GM19193 (cell line): Measurements from ENCODE around the gene KCNMB2.

Source experiments
- POLR2A ChIP-seq: IDR thresholded peaks from 4 replicates; pipeline ENCODE4 v1.6.1; 2011; ENCODE audit not compliant: insufficient read depth, insufficient read length; ENCODE audit errors: extremely low read depth

KCNMB2 gene

DNA sequence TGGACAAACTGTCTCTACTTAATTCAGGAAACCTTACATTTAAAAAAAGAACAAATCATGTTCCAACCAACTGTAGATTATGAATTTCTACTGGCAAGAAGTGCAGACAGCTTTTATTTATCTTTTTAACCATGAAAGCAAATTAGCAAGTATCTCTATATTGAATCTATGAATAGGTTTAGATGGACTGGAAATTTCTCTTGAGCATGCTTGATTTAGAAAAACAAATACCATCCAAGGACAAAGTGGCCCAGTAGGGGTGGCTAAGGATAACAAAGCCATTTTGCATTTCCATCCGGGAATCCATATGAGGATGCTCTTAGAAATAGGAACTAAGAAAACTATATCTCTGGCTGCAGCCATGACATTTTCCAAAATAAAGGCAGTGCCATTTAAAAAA lies 150.6 kb downstream of the KCNMB2 start:
- TF ChIP-seq POLR2A = no peak

DNA sequence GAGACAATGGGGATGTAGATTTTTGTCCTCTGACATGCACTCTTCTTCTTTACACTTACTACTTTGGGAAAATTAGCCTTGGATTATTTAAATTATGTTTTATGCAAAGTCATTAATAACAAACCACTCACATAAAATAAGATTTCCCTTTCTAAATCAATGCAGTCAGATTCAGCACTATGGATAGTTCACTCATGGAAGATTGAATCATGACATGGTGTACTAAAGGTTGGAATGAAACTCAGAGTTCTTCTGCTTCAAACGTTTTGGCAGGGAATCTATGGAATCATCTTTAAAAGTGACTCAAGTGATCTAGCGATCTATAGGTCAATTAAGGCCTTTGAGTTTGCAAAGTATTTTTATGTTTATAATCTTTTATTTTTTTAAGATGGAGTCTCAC lies 154.3 kb downstream of the KCNMB2 start:
- TF ChIP-seq POLR2A = no peak

DNA sequence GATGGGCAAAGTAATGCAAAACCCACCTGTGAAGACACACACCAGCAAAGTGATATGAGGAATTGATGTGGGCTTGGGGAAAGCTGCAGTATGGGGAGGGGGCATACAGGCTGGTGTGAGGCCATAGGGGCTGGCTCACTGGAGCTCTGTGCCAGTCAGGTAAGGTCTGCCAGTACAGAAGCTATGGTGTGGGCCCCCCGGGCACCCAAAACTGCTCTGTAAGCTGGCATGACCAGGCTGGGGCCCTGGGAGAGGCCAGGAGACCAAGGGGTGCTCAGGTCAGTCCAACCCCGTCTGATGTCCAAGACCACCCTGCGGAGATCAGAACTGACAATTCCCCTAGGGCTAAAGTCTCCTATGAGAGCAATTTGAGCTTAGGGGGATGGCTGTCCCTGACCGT lies 163.1 kb downstream of the KCNMB2 start:
- TF ChIP-seq POLR2A = no peak

DNA sequence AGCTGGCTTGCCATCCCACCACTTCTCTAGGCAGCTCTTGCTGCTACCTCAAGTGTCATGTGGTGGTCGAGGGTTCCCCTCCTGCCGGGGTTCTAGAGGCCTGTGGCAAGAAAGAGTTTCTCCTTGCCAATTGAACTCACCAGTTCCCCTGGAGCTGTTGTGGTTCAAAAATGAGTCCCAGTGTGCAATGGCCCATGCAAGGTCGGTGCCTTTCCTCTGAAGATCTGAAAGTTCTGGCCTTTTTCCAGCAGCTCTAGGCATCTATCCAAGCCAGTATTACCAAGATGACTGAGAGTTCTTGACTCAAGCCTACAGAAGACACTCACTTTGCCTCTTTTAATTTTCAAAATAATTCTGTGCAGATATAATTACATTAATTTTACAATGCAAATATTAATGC lies 163.6 kb downstream of the KCNMB2 start:
- TF ChIP-seq POLR2A = no peak

DNA sequence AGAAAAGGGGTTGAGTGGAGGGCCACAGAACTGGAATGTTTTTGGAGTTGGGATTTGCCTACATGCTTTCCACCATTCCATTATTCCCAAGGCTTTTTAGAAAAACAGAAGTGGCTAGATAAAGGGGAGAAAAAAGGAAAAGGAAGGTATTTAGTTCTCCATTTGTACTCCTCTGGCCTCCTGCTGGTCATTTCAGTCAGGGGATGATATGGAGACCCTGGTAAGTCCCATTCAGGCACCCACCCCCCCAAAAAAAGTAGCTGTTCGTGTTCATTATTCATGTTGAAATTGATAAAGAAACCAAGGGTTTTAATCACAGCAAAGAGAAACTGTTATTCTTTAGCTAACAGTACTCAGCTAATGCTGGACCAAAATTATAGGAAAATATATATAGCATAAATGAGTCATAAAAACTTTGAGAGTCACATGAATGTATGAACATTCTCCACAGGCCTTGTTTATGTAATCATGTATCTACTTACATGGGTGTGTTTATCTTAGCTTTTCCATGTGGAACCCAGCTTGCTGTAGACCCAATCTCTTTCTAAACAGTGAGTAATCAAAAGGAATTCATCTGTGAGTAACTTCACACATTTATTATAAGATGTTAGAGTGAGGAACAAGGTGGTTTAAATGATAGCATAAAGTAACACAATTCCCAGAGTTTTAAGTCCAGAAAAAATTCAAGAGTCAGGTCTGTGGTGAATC lies 167.2 kb downstream of the KCNMB2 start:
- no peak for TF ChIP-seq POLR2A

DNA sequence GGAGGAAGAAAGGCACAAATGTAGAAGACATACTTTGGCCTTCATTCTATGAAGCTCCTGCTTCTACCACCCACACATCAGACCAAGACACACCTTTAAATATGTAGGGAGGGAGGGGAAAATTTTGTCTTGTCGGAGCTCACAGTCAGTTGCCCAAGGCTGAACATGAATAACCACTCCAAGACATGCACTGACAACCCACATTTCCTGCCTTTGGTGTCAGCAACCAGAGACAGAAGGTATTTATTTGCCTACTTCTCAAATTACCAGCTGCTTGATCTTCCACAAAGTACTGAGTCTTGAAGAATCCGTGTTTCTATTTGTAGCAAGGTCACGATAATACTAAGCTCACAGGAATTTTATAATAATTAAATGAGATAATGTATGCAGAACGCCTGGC lies 169.7 kb downstream of the KCNMB2 start:
- TF ChIP-seq POLR2A = no peak

DNA sequence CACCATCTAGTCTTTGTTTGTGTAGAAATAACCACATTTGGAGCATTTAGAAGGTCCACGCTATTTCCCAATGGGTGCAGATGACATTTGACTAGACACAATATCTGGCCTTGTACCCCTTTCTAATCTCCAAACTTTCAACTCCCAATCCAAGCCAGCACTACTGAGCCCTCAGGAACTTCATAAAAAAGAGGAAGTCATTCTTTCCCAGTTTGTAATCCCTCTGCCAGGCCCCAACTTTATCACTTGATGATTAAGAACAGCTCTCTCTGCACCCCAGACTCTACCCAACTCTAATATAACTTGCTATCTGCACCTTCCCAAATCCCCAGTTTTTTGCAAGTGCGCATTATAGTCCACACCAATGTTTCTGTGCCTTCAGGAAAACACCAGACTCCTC lies 170.2 kb downstream of the KCNMB2 start:
- TF ChIP-seq POLR2A = no peak

DNA sequence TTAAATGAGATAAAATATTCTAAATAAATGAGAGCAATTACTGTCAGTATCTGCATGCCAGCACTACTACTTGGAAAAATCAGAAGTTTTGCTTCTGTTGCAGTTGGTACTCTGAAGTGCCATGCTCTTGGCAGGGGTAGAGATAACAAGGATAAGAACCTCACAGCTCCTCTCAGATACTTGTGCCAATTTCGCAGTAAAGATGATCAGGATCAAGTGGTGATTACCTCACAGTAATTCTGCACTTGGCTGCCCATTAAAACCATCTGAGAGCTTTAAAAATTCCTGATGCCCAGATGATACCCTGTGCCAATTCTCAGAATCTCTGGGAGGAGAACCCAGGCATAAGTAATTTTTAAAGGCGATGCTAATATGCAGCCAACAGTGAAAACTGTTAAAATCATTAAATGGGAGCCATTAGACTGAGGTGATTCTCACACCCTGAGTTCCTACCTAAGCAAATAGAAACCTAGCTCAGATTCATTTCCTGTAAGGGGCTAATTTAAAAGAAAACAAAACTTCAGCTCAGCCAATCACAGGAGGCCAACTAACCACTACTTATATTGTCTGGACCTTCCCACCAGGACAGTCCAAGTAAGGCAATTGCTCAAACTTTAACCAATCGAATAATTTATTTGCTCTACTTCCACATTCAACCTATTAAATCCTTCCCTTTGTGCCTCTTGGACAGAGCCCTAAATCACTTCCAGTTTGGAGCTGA lies 171.2 kb downstream of the KCNMB2 start:
- TF ChIP-seq POLR2A = no peak

DNA sequence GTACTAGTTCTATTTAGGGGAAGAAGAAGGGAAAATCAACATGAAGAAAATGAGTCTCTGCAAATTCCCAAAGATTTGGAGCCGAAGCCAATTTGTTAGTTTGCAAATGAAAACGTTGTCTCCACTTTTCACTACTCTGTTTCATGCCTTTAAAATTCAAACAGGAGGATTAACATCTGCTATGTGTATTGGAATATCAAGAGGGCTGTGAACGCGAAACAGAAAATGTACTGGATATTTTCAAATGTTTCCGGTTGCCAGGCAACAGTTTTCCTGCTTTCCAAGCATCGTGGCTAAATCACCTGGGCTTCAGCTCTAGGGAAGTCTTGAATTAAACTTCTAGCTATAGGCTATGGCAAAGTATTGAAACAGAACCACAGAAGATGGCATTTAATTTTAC lies 172.8 kb downstream of the KCNMB2 start:
- TF ChIP-seq POLR2A = no peak

DNA sequence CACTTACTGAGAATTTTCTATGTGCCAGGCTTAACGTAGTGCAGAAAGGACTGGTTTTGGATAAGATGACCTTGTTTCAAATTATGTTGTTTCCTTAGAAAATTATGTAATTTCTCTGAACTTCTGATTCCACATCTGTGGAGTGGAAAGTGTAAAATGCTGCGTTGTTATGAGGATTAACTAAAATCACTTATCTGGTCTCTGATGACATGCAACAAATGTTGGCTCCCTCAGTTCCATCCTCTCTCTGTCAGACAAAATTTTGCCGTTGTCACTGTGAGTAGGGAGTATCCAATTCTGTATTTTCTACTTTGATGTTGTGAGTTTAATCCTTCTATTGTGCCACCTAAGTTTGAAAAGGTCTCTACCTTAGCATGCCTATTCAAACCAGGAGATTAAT lies 175.5 kb downstream of the KCNMB2 start:
- TF ChIP-seq POLR2A = no peak

DNA sequence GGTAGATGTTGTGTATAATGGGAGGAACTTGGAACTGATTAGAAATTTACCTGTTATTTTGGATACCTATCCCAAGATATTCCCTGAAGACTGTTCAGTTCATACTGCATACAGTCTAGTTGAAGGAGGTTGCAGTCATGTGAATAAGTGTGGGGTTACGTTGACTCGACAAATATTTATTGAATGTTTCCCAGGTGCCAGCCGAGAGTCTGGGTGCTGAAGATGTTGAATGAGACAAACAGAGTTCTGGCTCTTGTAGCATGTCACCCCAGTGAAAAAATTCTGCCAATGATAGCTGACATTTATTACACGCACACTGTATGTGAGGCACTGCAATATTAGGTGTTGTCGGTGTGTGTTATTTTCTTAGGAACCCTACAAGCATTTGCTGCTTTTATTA lies 176.0 kb downstream of the KCNMB2 start:
- no peak for TF ChIP-seq POLR2A

DNA sequence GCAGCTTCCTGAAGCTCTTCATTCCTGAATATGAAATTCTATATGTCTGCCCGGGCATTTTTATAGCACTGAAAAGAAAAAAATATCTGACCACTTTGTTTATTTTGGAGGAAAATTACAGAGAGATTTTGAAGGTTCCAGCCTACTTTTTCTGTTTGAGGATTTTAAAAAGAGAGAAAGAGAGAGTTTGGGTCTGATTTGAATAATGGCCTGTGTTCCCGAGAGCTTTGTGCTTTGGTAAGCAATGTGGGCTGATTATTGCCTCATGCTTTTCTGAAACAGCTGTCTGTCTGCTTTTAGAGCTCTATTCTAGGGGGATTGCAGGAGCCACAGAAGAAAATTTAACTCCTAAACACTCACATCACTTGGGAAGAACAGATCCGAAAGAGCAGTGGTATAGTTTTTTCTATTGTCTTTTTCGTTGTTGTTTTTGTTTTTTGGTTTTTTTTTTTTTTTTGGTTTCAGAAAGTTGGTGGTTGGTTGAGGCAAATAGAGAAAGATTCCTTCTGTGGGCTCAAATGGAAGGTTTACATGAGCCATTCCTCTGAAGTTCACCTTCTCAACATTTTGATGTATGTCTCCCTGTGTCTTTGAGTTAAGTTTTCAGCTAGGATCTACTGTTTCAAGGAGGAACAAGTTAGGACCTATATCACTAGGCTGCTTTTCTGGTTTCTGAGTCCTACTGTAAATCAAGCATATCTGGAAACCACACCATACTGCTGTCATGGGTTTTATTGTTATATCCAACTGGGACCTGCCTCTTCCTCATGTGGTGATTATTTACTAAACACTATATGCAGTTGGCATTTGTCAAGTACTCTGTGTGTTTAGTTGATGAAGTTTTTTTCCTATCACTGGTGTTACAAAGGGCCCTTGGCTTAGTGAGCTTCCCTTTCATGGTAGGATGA lies 178.9 kb downstream of the KCNMB2 start:
- no peak for TF ChIP-seq POLR2A

DNA sequence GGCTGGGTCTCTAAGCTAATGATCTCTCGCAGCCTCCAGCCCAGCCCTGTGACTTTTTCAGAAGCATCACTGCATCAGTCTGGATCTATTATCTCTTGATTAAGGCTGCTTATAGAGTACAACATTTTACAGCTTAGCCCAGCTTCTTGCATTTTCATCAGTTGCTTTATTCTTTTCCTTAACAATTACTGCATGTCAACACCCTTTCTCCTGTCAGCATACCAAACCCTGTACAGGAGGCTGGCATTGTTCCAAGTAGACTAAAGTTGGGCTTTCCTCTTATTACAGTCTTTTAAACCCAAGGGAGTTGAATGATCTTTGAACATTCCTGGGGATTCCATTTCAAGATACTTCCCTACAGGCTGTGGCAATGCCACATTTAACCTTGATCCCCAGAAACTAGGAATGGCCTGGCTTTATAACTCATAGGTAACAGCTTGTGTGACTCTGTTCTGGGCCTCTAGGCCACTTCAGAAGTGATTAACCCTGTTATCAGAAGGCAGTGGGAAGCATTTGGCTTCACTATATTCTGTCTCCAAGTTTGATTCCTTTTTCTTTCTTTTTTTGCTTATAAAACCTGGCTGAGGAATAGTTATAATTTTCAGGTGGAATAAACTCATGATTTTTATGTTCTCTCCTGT lies 182.9 kb downstream of the KCNMB2 start:
- TF ChIP-seq POLR2A = no peak

DNA sequence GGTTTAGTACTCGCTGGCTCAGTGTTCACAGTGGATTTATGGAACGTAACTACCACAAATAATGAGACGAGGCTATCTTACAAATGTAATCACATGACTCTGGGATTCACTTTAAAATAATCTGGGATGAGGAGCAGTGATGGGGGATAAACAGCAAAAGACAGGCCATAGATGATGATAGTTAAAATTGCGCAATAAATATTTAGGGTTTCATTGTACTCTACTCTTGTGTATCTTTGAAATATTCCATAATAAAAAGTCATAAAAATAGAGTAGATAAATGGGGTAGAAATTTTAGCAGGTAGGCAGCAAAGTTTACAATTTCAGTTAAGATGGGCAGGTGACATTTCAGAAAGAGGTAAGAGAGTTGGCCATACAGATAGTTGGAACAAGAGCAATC lies 196.6 kb downstream of the KCNMB2 start:
- no peak for TF ChIP-seq POLR2A
